Mammary epithelial cell (primary cell): ENCODE results near the gene ARHGAP32.

Experiments
- EZH2 ChIP-seq: IDR thresholded peaks from 2 replicates; pipeline ENCODE4 v1.6.1; 2012; ENCODE audit warnings: low read length, inconsistent platforms, borderline replicate concordance
- TF ChIP-seq, protein P1 (sequence below), 2 donors: IDR thresholded peaks in 1 of 2; conservative IDR thresholded peaks in 1 of 2; 2 replicates each; pipeline ENCODE4 v1.5.1; 2011 to 2012; ENCODE audit warnings: inconsistent platforms in 2 of 2, low read length in 2 of 2, mild to moderate bottlenecking in 2 of 2, control low read depth in 1 of 2, low read depth in 1 of 2; ENCODE audit not compliant: insufficient read depth in 1 of 2; ENCODE audit errors: extremely low read depth in 1 of 2

DNA sequence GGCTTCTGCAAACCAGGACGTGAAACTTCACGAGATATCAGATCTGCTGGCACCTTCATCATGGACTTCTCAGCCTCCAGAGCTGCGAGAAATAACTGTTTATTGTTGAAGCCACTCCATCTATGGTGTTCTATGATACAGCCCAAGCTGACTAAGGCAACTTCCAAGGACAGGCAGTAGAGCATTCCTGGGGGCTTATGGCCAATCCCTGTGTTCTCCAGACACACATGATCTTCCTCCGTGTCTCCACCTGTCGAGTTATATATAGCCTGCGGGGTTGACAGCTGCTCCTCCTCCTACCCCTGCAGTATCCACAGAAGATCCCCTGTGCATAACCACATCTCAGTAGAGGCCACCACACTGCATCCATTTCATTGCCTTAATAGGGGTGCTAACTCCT lies 260.5 kb downstream of the ARHGAP32 start:
- TF ChIP-seq, protein P1, sequence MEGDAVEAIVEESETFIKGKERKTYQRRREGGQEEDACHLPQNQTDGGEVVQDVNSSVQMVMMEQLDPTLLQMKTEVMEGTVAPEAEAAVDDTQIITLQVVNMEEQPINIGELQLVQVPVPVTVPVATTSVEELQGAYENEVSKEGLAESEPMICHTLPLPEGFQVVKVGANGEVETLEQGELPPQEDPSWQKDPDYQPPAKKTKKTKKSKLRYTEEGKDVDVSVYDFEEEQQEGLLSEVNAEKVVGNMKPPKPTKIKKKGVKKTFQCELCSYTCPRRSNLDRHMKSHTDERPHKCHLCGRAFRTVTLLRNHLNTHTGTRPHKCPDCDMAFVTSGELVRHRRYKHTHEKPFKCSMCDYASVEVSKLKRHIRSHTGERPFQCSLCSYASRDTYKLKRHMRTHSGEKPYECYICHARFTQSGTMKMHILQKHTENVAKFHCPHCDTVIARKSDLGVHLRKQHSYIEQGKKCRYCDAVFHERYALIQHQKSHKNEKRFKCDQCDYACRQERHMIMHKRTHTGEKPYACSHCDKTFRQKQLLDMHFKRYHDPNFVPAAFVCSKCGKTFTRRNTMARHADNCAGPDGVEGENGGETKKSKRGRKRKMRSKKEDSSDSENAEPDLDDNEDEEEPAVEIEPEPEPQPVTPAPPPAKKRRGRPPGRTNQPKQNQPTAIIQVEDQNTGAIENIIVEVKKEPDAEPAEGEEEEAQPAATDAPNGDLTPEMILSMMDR (conservative IDR thresholded peaks at IDR 0.05 in 1 of 2, IDR thresholded peaks at IDR 0.05 in 1 of 2; ENCODE audit: extremely low read depth in 1 of 2, insufficient read depth in 1 of 2, low read depth in 1 of 2, low read length in 2 of 2): no peak
- TF ChIP-seq EZH2: no peak
